Measurements from ENCODE around the gene GPATCH2L. TPM values are rescaled to one million over a fixed set of nuclear protein-coding genes. Genes with fewer than 3 reads are reported as not detected.

The GPATCH2L gene
- polyA plus RNA-seq, 2 of the 4 experiments (the other 2 are of a cell fraction): 19.6 to 30.9 TPM

DNA sequence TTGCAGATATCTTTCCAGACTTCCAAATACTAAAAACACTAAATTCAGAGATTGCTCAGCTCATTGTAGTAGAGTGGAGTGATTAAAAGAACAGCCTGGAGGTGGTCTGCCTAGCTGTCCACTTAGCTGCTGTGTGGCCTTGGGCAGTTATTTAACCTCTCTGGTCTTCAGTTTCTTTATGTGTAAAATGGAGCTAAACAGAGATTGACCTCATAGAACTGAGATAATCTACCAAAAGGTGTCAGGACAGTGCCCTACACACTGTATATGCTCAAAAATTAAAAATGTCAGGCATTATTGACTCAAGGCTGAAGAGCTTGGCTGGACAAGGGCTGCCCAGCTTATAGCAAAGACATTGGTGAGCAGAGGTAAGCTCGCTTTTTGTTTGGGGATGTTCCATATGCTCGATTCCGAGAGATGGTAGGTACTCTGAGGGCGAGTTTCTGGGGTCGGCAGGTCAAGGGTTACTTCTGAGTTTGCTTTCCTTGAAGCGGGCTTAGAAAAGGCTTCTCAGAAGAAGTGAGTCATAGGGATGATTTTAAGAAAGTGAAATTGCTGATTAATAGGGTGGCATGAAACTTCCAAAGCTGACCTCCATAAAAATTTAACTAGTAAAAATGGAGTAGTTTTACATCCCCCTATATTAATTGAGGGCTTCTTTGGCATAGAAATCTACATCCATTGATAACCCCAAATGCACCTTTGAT lies 107.5 kb downstream of the GPATCH2L start:
- 76% methylated on average over 6 of the region's 6 CpGs for WGBS (ENCODE audit: missing lambda C conversion rate)
- Histone ChIP-seq H3K27ac (no peak overlapping the region), H3K4me3 (no peak overlapping the region), H3K4me2 (no peak overlapping the region), H3K4me1 (no peaks in the 10 kb centered on the region), H3K9me3 (no peaks in the 10 kb centered on the region)
- CTCF ChIA-PET: interaction anchor here (1.3 to 1.5 kb wide), 2 partner anchors 21 to 94 kb away, joined by 3 to 5 read pairs; no protein-coding TSS in a partner anchor
- POLR2A ChIA-PET: no interaction called here
- DNase-seq (ENCODE audit: low read depth in 1 of 2, low spot score in 1 of 2) (no peak), ATAC-seq (no peak), FAIRE-seq (no peak)
- TF ChIP-seq ZNF302 (CRISPR knock-in tag; IDR thresholded peaks at IDR 0.05) (no peak), MAFK (IDR thresholded peaks at IDR 0.05; ENCODE audit: partially characterized antibody) (no peak), FOSL2 (IDR thresholded peaks at IDR 0.05) (no peak), FOSL2 (CRISPR knock-in tag; IDR thresholded peaks at IDR 0.05) (no peak), RNF2 (IDR thresholded peaks at IDR 0.05; ENCODE audit: borderline replicate concordance, low read depth) (no peak), JUNB (IDR thresholded peaks at IDR 0.05) (no peak), HOXB5 (CRISPR knock-in tag; IDR thresholded peaks at IDR 0.05) (no peak), KDM5A (IDR thresholded peaks at IDR 0.05) (no peak), EP300 (IDR thresholded peaks at IDR 0.05) (no peak), MAZ (IDR thresholded peaks at IDR 0.05; ENCODE audit: borderline replicate concordance, low read depth, low read length) (no peak), RAD21 (conservative IDR thresholded peaks at IDR 0.05 in 1 of 2, IDR thresholded peaks at IDR 0.05 in 1 of 2) (no peak)
- TF ChIP-seq, protein P1, sequence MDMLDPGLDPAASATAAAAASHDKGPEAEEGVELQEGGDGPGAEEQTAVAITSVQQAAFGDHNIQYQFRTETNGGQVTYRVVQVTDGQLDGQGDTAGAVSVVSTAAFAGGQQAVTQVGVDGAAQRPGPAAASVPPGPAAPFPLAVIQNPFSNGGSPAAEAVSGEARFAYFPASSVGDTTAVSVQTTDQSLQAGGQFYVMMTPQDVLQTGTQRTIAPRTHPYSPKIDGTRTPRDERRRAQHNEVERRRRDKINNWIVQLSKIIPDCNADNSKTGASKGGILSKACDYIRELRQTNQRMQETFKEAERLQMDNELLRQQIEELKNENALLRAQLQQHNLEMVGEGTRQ (IDR thresholded peaks at IDR 0.05): no peak
- TF ChIP-seq, protein P2, sequence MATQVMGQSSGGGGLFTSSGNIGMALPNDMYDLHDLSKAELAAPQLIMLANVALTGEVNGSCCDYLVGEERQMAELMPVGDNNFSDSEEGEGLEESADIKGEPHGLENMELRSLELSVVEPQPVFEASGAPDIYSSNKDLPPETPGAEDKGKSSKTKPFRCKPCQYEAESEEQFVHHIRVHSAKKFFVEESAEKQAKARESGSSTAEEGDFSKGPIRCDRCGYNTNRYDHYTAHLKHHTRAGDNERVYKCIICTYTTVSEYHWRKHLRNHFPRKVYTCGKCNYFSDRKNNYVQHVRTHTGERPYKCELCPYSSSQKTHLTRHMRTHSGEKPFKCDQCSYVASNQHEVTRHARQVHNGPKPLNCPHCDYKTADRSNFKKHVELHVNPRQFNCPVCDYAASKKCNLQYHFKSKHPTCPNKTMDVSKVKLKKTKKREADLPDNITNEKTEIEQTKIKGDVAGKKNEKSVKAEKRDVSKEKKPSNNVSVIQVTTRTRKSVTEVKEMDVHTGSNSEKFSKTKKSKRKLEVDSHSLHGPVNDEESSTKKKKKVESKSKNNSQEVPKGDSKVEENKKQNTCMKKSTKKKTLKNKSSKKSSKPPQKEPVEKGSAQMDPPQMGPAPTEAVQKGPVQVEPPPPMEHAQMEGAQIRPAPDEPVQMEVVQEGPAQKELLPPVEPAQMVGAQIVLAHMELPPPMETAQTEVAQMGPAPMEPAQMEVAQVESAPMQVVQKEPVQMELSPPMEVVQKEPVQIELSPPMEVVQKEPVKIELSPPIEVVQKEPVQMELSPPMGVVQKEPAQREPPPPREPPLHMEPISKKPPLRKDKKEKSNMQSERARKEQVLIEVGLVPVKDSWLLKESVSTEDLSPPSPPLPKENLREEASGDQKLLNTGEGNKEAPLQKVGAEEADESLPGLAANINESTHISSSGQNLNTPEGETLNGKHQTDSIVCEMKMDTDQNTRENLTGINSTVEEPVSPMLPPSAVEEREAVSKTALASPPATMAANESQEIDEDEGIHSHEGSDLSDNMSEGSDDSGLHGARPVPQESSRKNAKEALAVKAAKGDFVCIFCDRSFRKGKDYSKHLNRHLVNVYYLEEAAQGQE (IDR thresholded peaks at IDR 0.05): no peak
- TF ChIP-seq, protein P3, sequence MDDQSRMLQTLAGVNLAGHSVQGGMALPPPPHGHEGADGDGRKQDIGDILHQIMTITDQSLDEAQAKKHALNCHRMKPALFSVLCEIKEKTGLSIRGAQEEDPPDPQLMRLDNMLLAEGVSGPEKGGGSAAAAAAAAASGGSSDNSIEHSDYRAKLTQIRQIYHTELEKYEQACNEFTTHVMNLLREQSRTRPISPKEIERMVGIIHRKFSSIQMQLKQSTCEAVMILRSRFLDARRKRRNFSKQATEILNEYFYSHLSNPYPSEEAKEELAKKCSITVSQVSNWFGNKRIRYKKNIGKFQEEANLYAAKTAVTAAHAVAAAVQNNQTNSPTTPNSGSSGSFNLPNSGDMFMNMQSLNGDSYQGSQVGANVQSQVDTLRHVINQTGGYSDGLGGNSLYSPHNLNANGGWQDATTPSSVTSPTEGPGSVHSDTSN (IDR thresholded peaks at IDR 0.05): no peak

DNA sequence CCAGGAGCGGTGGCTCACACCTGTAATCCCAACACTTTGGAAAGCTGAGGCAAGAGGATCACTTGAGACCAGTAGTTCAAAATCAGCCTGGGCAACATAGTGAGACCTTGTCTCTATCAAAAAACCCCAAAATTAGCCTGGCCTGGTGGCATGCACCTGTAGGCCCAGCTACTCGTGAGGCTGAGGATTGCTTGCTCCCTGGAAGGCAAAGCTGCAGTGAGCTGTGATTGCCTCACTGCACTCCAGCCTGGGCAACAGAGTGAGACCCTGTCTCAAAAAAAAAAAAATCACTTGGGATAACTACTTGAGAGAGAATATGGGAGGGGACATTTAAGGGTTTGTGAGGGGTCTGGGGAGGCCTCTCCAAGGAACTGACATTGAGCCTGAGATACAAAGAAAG lies 109.0 kb downstream of the GPATCH2L start:
- Histone ChIP-seq H3K4me3 (no peak overlapping the region), H3K4me2 (no peak overlapping the region), H3K4me1 (no peaks in the 10 kb centered on the region), H3K9me3 (no peaks in the 10 kb centered on the region), H3K27ac (no peak overlapping the region)
- 62% methylated on average over 2 of the region's 2 CpGs for WGBS (ENCODE audit: missing lambda C conversion rate)
- ATAC-seq (no peak), DNase-seq (ENCODE audit: low read depth in 1 of 2, low spot score in 1 of 2) (no peak), FAIRE-seq (no peak)
- CTCF ChIA-PET: interaction anchor here (0.6 kb wide), 1 partner anchor 387 kb away, joined by 4 read pairs; no protein-coding TSS in a partner anchor
- POLR2A ChIA-PET: no interaction called here
- TF ChIP-seq MAFK (IDR thresholded peaks at IDR 0.05; ENCODE audit: partially characterized antibody) (no peak), FOSL2 (IDR thresholded peaks at IDR 0.05) (no peak), FOSL2 (CRISPR knock-in tag; IDR thresholded peaks at IDR 0.05) (no peak), KDM1A (IDR thresholded peaks at IDR 0.05; ENCODE audit: low read depth) (no peak), RCOR1 (IDR thresholded peaks at IDR 0.05; ENCODE audit: low read depth, low read length) (no peak), EP300 (IDR thresholded peaks at IDR 0.05) (no peak)
- TF ChIP-seq, protein P4, sequence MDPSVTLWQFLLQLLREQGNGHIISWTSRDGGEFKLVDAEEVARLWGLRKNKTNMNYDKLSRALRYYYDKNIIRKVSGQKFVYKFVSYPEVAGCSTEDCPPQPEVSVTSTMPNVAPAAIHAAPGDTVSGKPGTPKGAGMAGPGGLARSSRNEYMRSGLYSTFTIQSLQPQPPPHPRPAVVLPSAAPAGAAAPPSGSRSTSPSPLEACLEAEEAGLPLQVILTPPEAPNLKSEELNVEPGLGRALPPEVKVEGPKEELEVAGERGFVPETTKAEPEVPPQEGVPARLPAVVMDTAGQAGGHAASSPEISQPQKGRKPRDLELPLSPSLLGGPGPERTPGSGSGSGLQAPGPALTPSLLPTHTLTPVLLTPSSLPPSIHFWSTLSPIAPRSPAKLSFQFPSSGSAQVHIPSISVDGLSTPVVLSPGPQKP (IDR thresholded peaks at IDR 0.05; ENCODE audit: low read depth, low read length): no peak
- TF ChIP-seq, protein P5, sequence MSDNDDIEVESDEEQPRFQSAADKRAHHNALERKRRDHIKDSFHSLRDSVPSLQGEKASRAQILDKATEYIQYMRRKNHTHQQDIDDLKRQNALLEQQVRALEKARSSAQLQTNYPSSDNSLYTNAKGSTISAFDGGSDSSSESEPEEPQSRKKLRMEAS (IDR thresholded peaks at IDR 0.05): no peak
- TF ChIP-seq, protein P3 (IDR thresholded peaks at IDR 0.05): no peak

Data from A549 (cell line).